Suppressor macrophage treated with lipopolysaccharide for 1 hour (primary cell): ENCODE results near the gene GINS2.

Source experiments
- DNase-seq, 3 donors: peaks; one replicate each; pipeline ENCODE4 v3.0.0-alpha.2; 2020 to 2022

The GINS2 gene

GRCh38 chr16:85637808-85638647, 50.7 kb downstream of the GINS2 start:
- no peak for DNase-seq

- DNase-seq: no peak
Observed at GRCh38 chr16:85637061-85637807, 51.5 kb downstream of the GINS2 start.

GRCh38 chr16:85636234-85636812, 52.4 kb downstream of the GINS2 start:
- DNase-seq: no peak

- no peak for DNase-seq
Observed at GRCh38 chr16:85635545-85636140, 53.1 kb downstream of the GINS2 start.

GRCh38 chr16:85634747-85635544, 53.8 kb downstream of the GINS2 start:
- DNase-seq: no peak

- DNase-seq: no peak
Observed at GRCh38 chr16:85633888-85634287, 54.9 kb downstream of the GINS2 start.

- DNase-seq: no peak
Observed at GRCh38 chr16:85633438-85633743, 55.4 kb downstream of the GINS2 start.

- no peak for DNase-seq
Observed at GRCh38 chr16:85632709-85633437, 55.9 kb downstream of the GINS2 start.

- no peak for DNase-seq
Observed at GRCh38 chr16:85631802-85632393, 56.9 kb downstream of the GINS2 start.

- no peak for DNase-seq
Observed at GRCh38 chr16:85631230-85631629, 57.5 kb downstream of the GINS2 start.

- DNase-seq: no peak
Observed at GRCh38 chr16:85629853-85630252, 58.9 kb downstream of the GINS2 start.

- no peak for DNase-seq
Observed at GRCh38 chr16:85629326-85629725, 59.4 kb downstream of the GINS2 start.

GRCh38 chr16:85628645-85629044, 60.1 kb downstream of the GINS2 start:
- DNase-seq: no peak

- no peak for DNase-seq
Observed at GRCh38 chr16:85628265-85628556, 60.5 kb downstream of the GINS2 start.

- no peak for DNase-seq
Observed at GRCh38 chr16:85627526-85628264, 61.1 kb downstream of the GINS2 start.

- no peak for DNase-seq
Observed at GRCh38 chr16:85627089-85627488, 61.7 kb downstream of the GINS2 start.
